OCI-LY1 (cell line): ENCODE results near the gene TAS2R41.

ENCODE experiments used
- H2AFZ ChIP-seq: fragments of 200-600 bp; sonication (generic), shearing (Covaris generic); 2 replicates; pipeline ENCODE4 v1.6.0; 2014; ENCODE audit warnings: antibody characterized with exemption, mild to moderate bottlenecking, low read length
- H3F3A ChIP-seq: fragments of 200-600 bp; sonication (generic), shearing (Covaris generic); 2 replicates; pipeline ENCODE4 v1.6.0; 2014; ENCODE audit warnings: mild to moderate bottlenecking, antibody characterized with exemption, low read length, moderate library complexity; ENCODE audit not compliant: insufficient read depth
- H3K27ac ChIP-seq: fragments of 200-600 bp; sonication (generic); 2 replicates; pipeline ENCODE4 v1.5.1; 2014; ENCODE audit warnings: low read length, mixed run types, mild to moderate bottlenecking, low read depth; ENCODE audit not compliant: poor library complexity, severe bottlenecking
- H3K27me3 ChIP-seq: fragments of 200-600 bp; sonication (generic); 2 replicates; pipeline ENCODE4 v1.6.0; 2014; ENCODE audit warnings: antibody characterized with exemption, mild to moderate bottlenecking, low read length, moderate library complexity; ENCODE audit not compliant: insufficient read depth
- H3K36me3 ChIP-seq: fragments of 200-600 bp; sonication (generic); 2 replicates; pipeline ENCODE4 v1.6.1; 2014; ENCODE audit warnings: mild to moderate bottlenecking, antibody characterized with exemption, low read length, moderate library complexity, mixed read lengths; ENCODE audit not compliant: insufficient read depth
- H3K4me1 ChIP-seq: fragments of 200-600 bp; sonication (generic); 2 replicates; pipeline ENCODE4 v1.5.1; 2014; ENCODE audit warnings: mild to moderate bottlenecking, low read length, moderate library complexity; ENCODE audit not compliant: insufficient read depth, severe bottlenecking
- H3K4me2 ChIP-seq: fragments of 200-600 bp; sonication (generic), shearing (Covaris generic); 2 replicates; pipeline ENCODE4 v1.6.1; 2014; ENCODE audit warnings: low read length
- H3K4me3 ChIP-seq: fragments of 200-600 bp; sonication (generic); 2 replicates; pipeline ENCODE4 v1.5.1; 2014; ENCODE audit warnings: low read length, low read depth, mild to moderate bottlenecking, mixed read lengths; ENCODE audit not compliant: poor library complexity, severe bottlenecking
- H3K79me2 ChIP-seq: fragments of 200-600 bp; shearing (Covaris generic); 2 replicates; pipeline ENCODE4 v1.6.1; 2016; ENCODE audit warnings: mixed run types, low read length, mixed read lengths; ENCODE audit not compliant: insufficient read depth
- H3K9ac ChIP-seq: fragments of 200-600 bp; sonication (generic), shearing (Covaris generic); 2 replicates; pipeline ENCODE4 v1.6.1; 2014; ENCODE audit warnings: mild to moderate bottlenecking, low read length, mixed read lengths
- H3K9me2 ChIP-seq: fragments of 200-600 bp; sonication (generic), shearing (Covaris generic); 2 replicates; pipeline ENCODE4 v1.6.1; 2014; ENCODE audit warnings: low read depth, mild to moderate bottlenecking, low read length, mixed read lengths
- H3K9me3 ChIP-seq: fragments of 200-600 bp; shearing (Covaris generic); 2 replicates; pipeline ENCODE4 v1.6.1; 2014; ENCODE audit warnings: low read length, mixed read lengths
- H4K20me1 ChIP-seq: fragments of 200-600 bp; sonication (generic), shearing (Covaris generic); 2 replicates; pipeline ENCODE4 v1.6.0; 2016; ENCODE audit warnings: mild to moderate bottlenecking, low read length; ENCODE audit not compliant: insufficient read depth
- EZH2 ChIP-seq: fragments of 200-600 bp; sonication (generic), shearing (Covaris generic); IDR thresholded peaks from 2 replicates; pipeline ENCODE4 v1.8.0; 2017; ENCODE audit warnings: borderline replicate concordance, mixed run types, mild to moderate bottlenecking, antibody characterized with exemption, low read length, moderate library complexity, mixed read lengths
- TF ChIP-seq, protein P1 (sequence below): fragments of 200-600 bp; sonication (generic), shearing (Covaris generic); IDR thresholded peaks from 2 replicates; pipeline ENCODE4 v1.5.1; 2017; ENCODE audit warnings: mild to moderate bottlenecking, antibody characterized with exemption, low read length, moderate library complexity, mixed read lengths

Gene TAS2R41

DNA sequence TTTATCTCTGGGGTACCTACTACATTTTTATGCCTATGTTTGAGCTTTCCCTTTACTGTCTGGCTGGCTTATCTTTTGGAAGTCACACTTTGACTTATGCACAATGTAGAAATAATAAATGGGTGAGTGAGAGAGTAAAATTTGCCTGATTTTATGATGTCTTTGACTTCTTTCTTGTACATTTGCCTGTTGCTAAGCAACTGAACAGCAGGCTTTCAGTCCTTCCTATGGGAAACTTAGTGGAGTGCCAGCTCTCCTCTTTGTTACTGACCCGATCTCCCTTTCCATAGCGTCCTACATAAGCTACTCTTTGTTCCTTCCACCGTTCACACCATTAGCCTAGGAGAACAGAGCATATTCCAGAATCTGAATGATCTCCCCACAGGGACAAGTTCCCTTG, 30.2 kb upstream of the TAS2R41 start:
- Histone ChIP-seq H3K9me3 (no peaks in the 10 kb centered on the region), H3K9ac (no peak overlapping the region), H3K4me3 (no peak overlapping the region), H3K4me2 (no peak overlapping the region), H4K20me1 (no peaks in the 10 kb centered on the region), H3K9me2 (peaks cover 3% of the 10 kb centered on the region; the same call in 1 of the 2 replicates), H2AFZ (no peak overlapping the region), H3F3A (no peaks in the 10 kb centered on the region), H3K4me1 (no peaks in the 10 kb centered on the region), H3K27me3 (no peaks in the 10 kb centered on the region), H3K79me2 (no peaks in the 10 kb centered on the region), H3K27ac (no peak overlapping the region), H3K36me3 (no peaks in the 10 kb centered on the region)
- TF ChIP-seq, protein P1, sequence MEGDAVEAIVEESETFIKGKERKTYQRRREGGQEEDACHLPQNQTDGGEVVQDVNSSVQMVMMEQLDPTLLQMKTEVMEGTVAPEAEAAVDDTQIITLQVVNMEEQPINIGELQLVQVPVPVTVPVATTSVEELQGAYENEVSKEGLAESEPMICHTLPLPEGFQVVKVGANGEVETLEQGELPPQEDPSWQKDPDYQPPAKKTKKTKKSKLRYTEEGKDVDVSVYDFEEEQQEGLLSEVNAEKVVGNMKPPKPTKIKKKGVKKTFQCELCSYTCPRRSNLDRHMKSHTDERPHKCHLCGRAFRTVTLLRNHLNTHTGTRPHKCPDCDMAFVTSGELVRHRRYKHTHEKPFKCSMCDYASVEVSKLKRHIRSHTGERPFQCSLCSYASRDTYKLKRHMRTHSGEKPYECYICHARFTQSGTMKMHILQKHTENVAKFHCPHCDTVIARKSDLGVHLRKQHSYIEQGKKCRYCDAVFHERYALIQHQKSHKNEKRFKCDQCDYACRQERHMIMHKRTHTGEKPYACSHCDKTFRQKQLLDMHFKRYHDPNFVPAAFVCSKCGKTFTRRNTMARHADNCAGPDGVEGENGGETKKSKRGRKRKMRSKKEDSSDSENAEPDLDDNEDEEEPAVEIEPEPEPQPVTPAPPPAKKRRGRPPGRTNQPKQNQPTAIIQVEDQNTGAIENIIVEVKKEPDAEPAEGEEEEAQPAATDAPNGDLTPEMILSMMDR, result no peak
- no peak for TF ChIP-seq EZH2

DNA sequence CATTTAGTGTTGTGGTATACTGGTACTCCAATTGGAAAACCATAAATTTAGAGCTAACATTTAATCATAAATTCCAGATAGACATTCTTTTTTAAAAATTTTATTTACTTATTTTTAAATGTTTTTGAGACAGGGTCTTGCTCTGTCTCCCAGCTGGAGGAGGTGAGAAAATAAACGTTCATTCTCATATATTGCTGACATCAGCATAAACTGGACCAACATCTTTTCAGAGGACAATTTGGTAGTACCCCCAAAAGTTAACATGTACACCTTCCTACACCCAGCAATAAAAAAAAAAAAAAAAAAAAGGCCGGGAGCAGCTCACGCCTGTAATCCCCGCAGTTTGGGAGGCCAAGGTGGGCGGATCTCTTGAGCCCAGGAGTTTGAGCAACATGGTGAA, 29.2 kb upstream of the TAS2R41 start:
- TF ChIP-seq, protein P1, result no peak
- TF ChIP-seq EZH2, result no peak
- no peaks in the 10 kb centered on the region for H3K27me3 ChIP-seq

DNA sequence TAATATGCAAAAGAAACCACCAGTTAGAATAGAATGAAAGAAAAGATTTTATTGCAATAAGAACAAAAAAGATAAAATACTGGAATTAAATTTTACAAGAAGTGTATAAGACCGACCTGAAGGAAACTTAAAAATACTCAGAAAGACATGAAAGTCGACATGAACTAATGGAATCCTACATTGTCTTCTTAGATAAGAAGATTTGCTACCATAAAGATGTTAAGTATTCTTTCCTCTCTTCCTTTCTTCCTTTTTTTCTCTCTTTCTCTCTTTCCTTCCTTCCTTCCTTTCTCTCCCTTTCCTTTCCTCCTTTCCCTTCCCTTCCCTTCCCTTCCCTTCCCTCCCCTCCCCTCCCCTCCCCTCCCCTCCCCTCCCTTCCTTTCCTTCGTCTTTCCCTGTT, 27.9 kb upstream of the TAS2R41 start:
- Histone ChIP-seq H3K27ac (no peak overlapping the region), H3K9ac (no peak overlapping the region), H3K9me3 (no peaks in the 10 kb centered on the region), H2AFZ (no peak overlapping the region), H3K4me2 (no peak overlapping the region), H4K20me1 (no peaks in the 10 kb centered on the region), H3K27me3 (no peaks in the 10 kb centered on the region), H3K4me1 (no peaks in the 10 kb centered on the region), H3F3A (no peaks in the 10 kb centered on the region), H3K79me2 (no peaks in the 10 kb centered on the region), H3K36me3 (no peaks in the 10 kb centered on the region), H3K4me3 (no peak overlapping the region), H3K9me2 (peaks cover 3% of the 10 kb centered on the region; the same call in 1 of the 2 replicates)
- no peak for TF ChIP-seq EZH2
- TF ChIP-seq, protein P1, result no peak

More for the DNA sequence above, 29.2 kb upstream of the TAS2R41 start:
- Histone ChIP-seq H3K9me3 (no peaks in the 10 kb centered on the region), H3F3A (no peaks in the 10 kb centered on the region), H3K36me3 (no peaks in the 10 kb centered on the region), H3K79me2 (no peaks in the 10 kb centered on the region), H3K4me2 (no peak overlapping the region), H3K9me2 (peaks cover 3% of the 10 kb centered on the region; the same call in 1 of the 2 replicates), H3K27ac (no peak overlapping the region), H3K9ac (no peak overlapping the region), H4K20me1 (no peaks in the 10 kb centered on the region), H2AFZ (no peak overlapping the region), H3K4me1 (no peaks in the 10 kb centered on the region), H3K4me3 (no peak overlapping the region)
